H1 (cell line): Measurements from ENCODE around the gene MACROD2. TPM values are rescaled to one million over a fixed set of nuclear protein-coding genes. Genes with fewer than 3 reads are reported as not detected.

Experiments used
- CTCF ChIA-PET: fragments of 300-600 bp; sonication (Branson Sonifier 250); formaldehyde crosslinking; loops from one replicate; lab custom pipeline; 2021; ENCODE audit not compliant: partially characterized antibody; lab: Charles Lee
- POLR2A ChIA-PET: fragments of 300-600 bp; sonication (Branson Sonifier 250); formaldehyde crosslinking; loops from one replicate; lab custom pipeline; 2021; ENCODE audit warnings: inconsistent platforms; ENCODE audit not compliant: partially characterized antibody; lab: Charles Lee
- DNase-seq, 2 experiments: peaks; one replicate each; pipeline versions ENCODE4 v3.0.0 to v3.0.0-alpha.2; 2010 to 2022; ENCODE audit warnings: low spot score in 2 of 2, low read depth in 1 of 2, mixed read lengths in 1 of 2
- FAIRE-seq: peaks from 2 replicates; lab custom pipeline; 2011; peaks lifted over from hg19 to GRCh38; lab: Jason Lieb, UNC
- H2AFZ ChIP-seq: 2 replicates; pipeline ENCODE4 v1.8.1; 2012; ENCODE audit warnings: low read length, inconsistent platforms
- H2AK5ac ChIP-seq: 2 replicates; pipeline ENCODE4 v1.6.1; 2013; ENCODE audit warnings: low read depth, low read length
- H2BK120ac ChIP-seq: replicated peaks from 2 replicates; pipeline ENCODE3; 2013; ENCODE audit warnings: low read depth, low read length, inconsistent platforms
- H2BK12ac ChIP-seq: 2 replicates; pipeline ENCODE4 v1.6.1; 2013; ENCODE audit warnings: low read depth, low read length
- H2BK15ac ChIP-seq: 2 replicates; pipeline ENCODE4 v1.6.1; 2013; ENCODE audit warnings: low read length
- H2BK20ac ChIP-seq: 2 replicates; pipeline ENCODE4 v1.6.1; 2013; ENCODE audit warnings: low read length
- H2BK5ac ChIP-seq: 2 replicates; pipeline ENCODE4 v1.6.1; 2013; ENCODE audit warnings: low read depth, low read length
- H3K14ac ChIP-seq: 2 replicates; pipeline ENCODE4 v1.6.1; 2013; ENCODE audit warnings: inconsistent platforms; ENCODE audit not compliant: insufficient read length
- H3K18ac ChIP-seq: 2 replicates; pipeline ENCODE4 v1.6.1; 2013; ENCODE audit warnings: low read length; ENCODE audit errors: extremely low read depth
- H3K23ac ChIP-seq: 2 replicates; pipeline ENCODE4 v1.6.1; 2013; ENCODE audit warnings: inconsistent platforms; ENCODE audit not compliant: insufficient read length
- H3K23me2 ChIP-seq: 2 replicates; pipeline ENCODE4 v1.6.1; 2013; ENCODE audit warnings: low read depth, low read length
- H3K27ac ChIP-seq: 2 replicates; pipeline ENCODE4 v1.6.1; 2011; ENCODE audit warnings: low read depth, low read length, inconsistent platforms
- H3K27me3 ChIP-seq, 4 experiments: replicated peaks in 1 of 4; 1 replicate in 1 of 4; 2 replicates in 3 of 4; pipeline versions ENCODE4 v1.6.1 to v1.8.1; 2011 to 2013; ENCODE audit warnings: low read length in 3 of 4, mild to moderate bottlenecking in 3 of 4, inconsistent platforms in 2 of 4, mixed read lengths in 2 of 4, moderate library complexity in 1 of 4; ENCODE audit not compliant: control insufficient read depth in 3 of 4, insufficient read depth in 3 of 4; ENCODE audit errors: extremely low read depth in 1 of 4
- H3K36me3 ChIP-seq, 4 experiments: 2 replicates each; pipeline versions ENCODE4 v1.6.1 to v1.8.1; 2011 to 2013; ENCODE audit warnings: mild to moderate bottlenecking in 4 of 4, low read length in 3 of 4, moderate library complexity in 2 of 4, control low read depth in 1 of 4, inconsistent platforms in 1 of 4; ENCODE audit not compliant: insufficient read depth in 4 of 4, control insufficient read depth in 2 of 4
- H3K4ac ChIP-seq: replicated peaks from 2 replicates; pipeline ENCODE3; 2013; ENCODE audit warnings: low read length, low read depth, mixed read lengths, inconsistent platforms; ENCODE audit not compliant: insufficient read length
- H3K4me1 ChIP-seq, 4 experiments: replicated peaks in 1 of 4; 1 replicate in 1 of 4; 2 replicates in 3 of 4; pipeline versions ENCODE4 v1.6.1 to v1.8.1; 2011 to 2013; ENCODE audit warnings: low read length in 3 of 4, inconsistent platforms in 2 of 4, mixed read lengths in 1 of 4; ENCODE audit not compliant: insufficient read depth in 4 of 4, control insufficient read depth in 3 of 4
- H3K4me2 ChIP-seq, 2 experiments: 2 replicates each; pipeline versions ENCODE4 v1.6.1 to v1.8.1; 2011 to 2013; ENCODE audit warnings: low read depth in 2 of 2, low read length in 2 of 2, control low read depth in 1 of 2, inconsistent platforms in 1 of 2, mild to moderate bottlenecking in 1 of 2; ENCODE audit not compliant: insufficient read depth in 1 of 2
- H3K4me3 ChIP-seq, 4 experiments: fragments of 200-600, 300-600 bp in 1 of 4; sonication (generic), shearing (Covaris generic), sonication (Bioruptor Twin) in 1 of 4; 2 replicates each; pipeline versions ENCODE4 v1.5.1 to v1.8.1; 2011 to 2016; ENCODE audit warnings: low read length in 4 of 4, low read depth in 3 of 4, control low read depth in 2 of 4, inconsistent platforms in 2 of 4, mild to moderate bottlenecking in 2 of 4, mixed read lengths in 1 of 4, moderate library complexity in 1 of 4; ENCODE audit not compliant: insufficient read depth in 2 of 4; ENCODE audit errors: extremely low read depth in 1 of 4
- H3K56ac ChIP-seq: replicated peaks from 2 replicates; pipeline ENCODE3; 2013; ENCODE audit warnings: low read depth, mild to moderate bottlenecking, mixed read lengths, low read length, inconsistent platforms; ENCODE audit not compliant: insufficient read length
- H3K79me1 ChIP-seq: 2 replicates; pipeline ENCODE4 v1.6.1; 2013; ENCODE audit warnings: low read depth, low read length, control low read depth
- H3K79me2 ChIP-seq, 2 experiments: 2 replicates each; pipeline versions ENCODE4 v1.6.1 to v1.8.1; 2012 to 2013; ENCODE audit warnings: low read length in 2 of 2, mild to moderate bottlenecking in 2 of 2, inconsistent platforms in 1 of 2; ENCODE audit not compliant: insufficient read depth in 2 of 2, control insufficient read depth in 1 of 2
- H3K9ac ChIP-seq, 4 experiments: replicated peaks in 1 of 4; 1 replicate in 1 of 4; 2 replicates in 3 of 4; pipeline versions ENCODE4 v1.6.1 to v1.8.1; 2011 to 2013; ENCODE audit warnings: low read depth in 3 of 4, low read length in 3 of 4, control low read depth in 2 of 4, mild to moderate bottlenecking in 2 of 4, moderate library complexity in 2 of 4, inconsistent platforms in 1 of 4; ENCODE audit errors: extremely low read depth in 1 of 4
- H3K9me3 ChIP-seq, 2 experiments: 2 replicates each; pipeline versions ENCODE4 v1.6.1 to v1.8.1; 2012 to 2013; ENCODE audit warnings: mild to moderate bottlenecking in 2 of 2, moderate library complexity in 2 of 2, control low read depth in 1 of 2, inconsistent platforms in 1 of 2, low read depth in 1 of 2, low read length in 1 of 2, mixed read lengths in 1 of 2; ENCODE audit not compliant: insufficient read depth in 2 of 2
- H4K20me1 ChIP-seq, 2 experiments: replicated peaks in 1 of 2; 2 replicates each; pipeline versions ENCODE3 to v1.8.1; 2011 to 2013; ENCODE audit warnings: inconsistent platforms in 2 of 2, low read length in 2 of 2, mild to moderate bottlenecking in 1 of 2; ENCODE audit not compliant: insufficient read depth in 2 of 2, control insufficient read depth in 1 of 2
- H4K5ac ChIP-seq: 2 replicates; pipeline ENCODE4 v1.6.1; 2013; ENCODE audit warnings: low read length, low read depth, mixed read lengths, inconsistent platforms; ENCODE audit not compliant: insufficient read length
- H4K8ac ChIP-seq: 2 replicates; pipeline ENCODE4 v1.8.0; 2013; ENCODE audit warnings: mild to moderate bottlenecking, moderate library complexity, low read length, inconsistent platforms; ENCODE audit not compliant: insufficient read depth; ENCODE audit errors: extremely low read depth
- H4K91ac ChIP-seq: replicated peaks from 2 replicates; pipeline ENCODE3; 2013; ENCODE audit warnings: low read length, mixed read lengths, inconsistent platforms; ENCODE audit not compliant: insufficient read length
- ASH2L ChIP-seq: fragments of 200-600, 300-600 bp; sonication (generic); IDR thresholded peaks from one replicate; pipeline ENCODE4 v1.7.1; 2017; ENCODE audit warnings: low read length
- BRCA1 ChIP-seq: IDR thresholded peaks from 2 replicates; pipeline ENCODE4 v1.6.1; 2012; ENCODE audit warnings: low read depth, low read length, improper control_type of control experiment
- CHD1 ChIP-seq: IDR thresholded peaks from 2 replicates; pipeline ENCODE4 v1.6.1; 2012; ENCODE audit warnings: low read depth, low read length, improper control_type of control experiment
- HDAC6 ChIP-seq: IDR thresholded peaks from one replicate; pipeline ENCODE4 v1.7.1; 2012; ENCODE audit warnings: low read depth, mild to moderate bottlenecking, inconsistent platforms, low read length, moderate library complexity
- KDM4A ChIP-seq: IDR thresholded peaks from one replicate; pipeline ENCODE4 v1.7.1; 2012; ENCODE audit warnings: low read depth, mild to moderate bottlenecking, moderate library complexity, low read length, inconsistent platforms; ENCODE audit not compliant: severe bottlenecking
- MAFK ChIP-seq: IDR thresholded peaks from 2 replicates; pipeline ENCODE4 v1.6.1; 2012; ENCODE audit warnings: low read depth, mild to moderate bottlenecking, improper control_type of control experiment, low read length
- RBBP5 ChIP-seq: IDR thresholded peaks from 2 replicates; pipeline ENCODE4 v1.7.1; 2012; ENCODE audit warnings: low read depth, mild to moderate bottlenecking, inconsistent platforms, low read length, moderate library complexity, borderline replicate concordance
- RFX5 ChIP-seq: IDR thresholded peaks from 2 replicates; pipeline ENCODE4 v1.6.1; 2011; ENCODE audit warnings: low read depth, low read length, improper control_type of control experiment, borderline replicate concordance
- SIN3A ChIP-seq, 2 experiments: IDR thresholded peaks in 1 of 2; conservative IDR thresholded peaks in 1 of 2; 2 replicates each; pipeline ENCODE4 v1.6.1; 2011 to 2012; ENCODE audit warnings: low read length in 2 of 2, improper control_type of control experiment in 1 of 2, low read depth in 1 of 2, mild to moderate bottlenecking in 1 of 2
- SIRT6 ChIP-seq: IDR thresholded peaks from one replicate; pipeline ENCODE4 v1.7.1; 2012; ENCODE audit warnings: low read length, inconsistent platforms
- SP4 ChIP-seq: IDR thresholded peaks from 2 replicates; pipeline ENCODE4 v1.6.1; 2012; ENCODE audit warnings: low read length, inconsistent platforms
- TAF1 ChIP-seq: IDR thresholded peaks from 2 replicates; pipeline ENCODE4 v1.6.1; 2011; ENCODE audit warnings: mild to moderate bottlenecking, low read depth, low read length
- TBP ChIP-seq: IDR thresholded peaks from 2 replicates; pipeline ENCODE4 v1.6.1; 2011; ENCODE audit warnings: low read depth, low read length, improper control_type of control experiment
- YY1 ChIP-seq: IDR thresholded peaks from 2 replicates; pipeline ENCODE4 v1.6.1; 2011; ENCODE audit warnings: low read depth, mild to moderate bottlenecking, low read length
- ZNF274 ChIP-seq: IDR thresholded peaks from 2 replicates; pipeline ENCODE4 v1.7.0; 2012; ENCODE audit warnings: low read length, borderline replicate concordance; ENCODE audit errors: extremely low read depth
- WGBS, 2 experiments: shearing (Covaris generic) in 1 of 2; methylation state at CpG; one replicate each; pipeline versions ENCODE4 v1.1.6 to v1.1.7; 2013 to 2015; ENCODE audit warnings: low lambda C conversion rate in 2 of 2, mixed read lengths in 2 of 2, inconsistent platforms in 1 of 2, low coverage in 1 of 2, missing lambda C conversion rate in 1 of 2; ENCODE audit not compliant: insufficient replicate concordance in 2 of 2, insufficient coverage in 1 of 2, insufficient read length in 1 of 2; ENCODE audit errors: extremely low coverage in 1 of 2, missing lambda C conversion rate in 1 of 2; 5-methylcytosine and 5-hydroxymethylcytosine counted together
- polyA plus RNA-seq, 7 experiments: library from polyadenylated mRNA; depleted of rRNA in 3 of 7; stranded (reverse) in 5 of 7; unstranded in 2 of 7; fragments of >200 nt in 5 of 7; fragments of 200-250 nt in 2 of 7; gene quantifications; 1 replicate in 5 of 7; 2 replicates in 1 of 7; 4 replicates in 1 of 7; pipeline versions ENCODE4 v1.2.1 to v1.2.3, GENCODE V29; 2011 to 2013; ENCODE audit warnings: missing spikeins in 2 of 7, mixed read lengths in 2 of 7
- total RNA-seq: library from RNA; stranded (reverse); fragmentation: NEBNext Ultra II Directional; extraction: Animal tissue kit (Norgen Biotek cat#: 25700); gene quantifications from 2 replicates; pipeline ENCODE4 v1.2.1, GENCODE V29; 2021

The MACROD2 gene
- total and polyA plus RNA-seq, 2 of the 8 experiments (the other 6 are each of a cell fraction or from before 2014, with no cell fraction given) = 0.70 to 3.9 TPM

DNA sequence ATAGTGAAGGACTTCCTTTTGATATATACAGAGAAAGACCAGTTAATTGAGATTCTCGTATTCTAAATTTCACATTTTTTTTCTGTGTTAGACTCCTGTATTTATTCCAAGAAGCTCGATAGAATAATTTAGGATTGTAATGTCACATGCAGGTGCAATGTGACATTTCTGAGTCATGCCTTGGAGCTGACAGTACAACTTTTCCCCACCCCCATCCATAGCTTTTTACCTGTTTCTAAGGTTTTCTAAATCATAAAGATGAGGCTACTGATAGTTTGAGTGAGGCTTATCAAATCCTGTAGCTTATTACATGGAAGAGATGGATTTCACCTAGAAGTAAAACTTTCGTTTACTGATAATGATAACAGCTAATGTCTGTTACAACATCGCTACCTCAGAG is 304.5 kb downstream of the MACROD2 start:
- CTCF ChIA-PET = interaction anchor here (1.1 to 1.7 kb wide), 2 partner anchors 9 to 36 kb away, joined by 3 to 4 read pairs; no protein-coding TSS in a partner anchor
- H4K20me1 ChIP-seq = no peaks in the 10 kb centered on the region
- no peaks in the 10 kb centered on the region for H3K36me3 ChIP-seq
- no peak overlapping the region for H3K4ac ChIP-seq
- H3K14ac ChIP-seq = no peak overlapping the region
- FAIRE-seq = no peak
- H3K56ac ChIP-seq = no peak overlapping the region
- WGBS, 2 experiments = 93% methylated on average over 4 of the region's 4 CpGs; no CpG with 5 or more reads in 1 of the 2 experiments
- H3K23ac ChIP-seq = no peak overlapping the region
- no peak overlapping the region for H4K91ac ChIP-seq
- POLR2A ChIA-PET = no interaction called here
- no peaks in the 10 kb centered on the region for H3K9me3 ChIP-seq
- H3K27ac ChIP-seq = no peak overlapping the region
- H4K8ac ChIP-seq = no peak overlapping the region
- H2BK20ac ChIP-seq = no peak overlapping the region
- H2BK5ac ChIP-seq = no peak overlapping the region
- H3K4me2 ChIP-seq = no peak overlapping the region
- no peak overlapping the region for H4K5ac ChIP-seq
- H2BK120ac ChIP-seq = no peak overlapping the region
- H3K4me3 ChIP-seq = no peak overlapping the region
- H3K4me1 ChIP-seq = no peaks in the 10 kb centered on the region
- no peaks in the 10 kb centered on the region for H3K79me2 ChIP-seq
- H3K27me3 ChIP-seq = no peaks in the 10 kb centered on the region
- H3K79me1 ChIP-seq = no peaks in the 10 kb centered on the region
- H3K23me2 ChIP-seq = no peaks in the 10 kb centered on the region
- no peak overlapping the region for H3K9ac ChIP-seq
- H3K18ac ChIP-seq = no peak overlapping the region
- H2AFZ ChIP-seq = no peak overlapping the region
- H2BK15ac ChIP-seq = no peak overlapping the region
- no peak overlapping the region for H2BK12ac ChIP-seq
- H2AK5ac ChIP-seq = no peak overlapping the region
- no peak for DNase-seq
- TF ChIP-seq SIN3A (conservative IDR thresholded peaks at IDR 0.05 in 1 of 2, IDR thresholded peaks at IDR 0.05 in 1 of 2; ENCODE audit: low read depth in 1 of 2, low read length in 2 of 2) = no peak
- TF ChIP-seq RFX5 = no peak
- TF ChIP-seq ASH2L = no peak
- TF ChIP-seq KDM4A = no peak
- TF ChIP-seq SIRT6 = no peak
- TF ChIP-seq CHD1 = no peak
- TF ChIP-seq SP4 = no peak
- TF ChIP-seq MAFK = no peak
- no peak for TF ChIP-seq ZNF274
- no peak for TF ChIP-seq TAF1
- TF ChIP-seq HDAC6 = no peak
- TF ChIP-seq BRCA1 = no peak
- TF ChIP-seq RBBP5 = no peak
- no peak for TF ChIP-seq TBP
- no peak for TF ChIP-seq YY1
